Kidney (tissue), 14 donors: Measurements from ENCODE around the gene ZNF830. TPM values are rescaled to one million over a fixed set of nuclear protein-coding genes. Genes with fewer than 3 reads are reported as not detected.
"Not testable (repeated sequence)": the region's sequence is repeated elsewhere in the genome, so short reads cannot be mapped to it uniquely, and the experiment has no call there.

Source experiments
- DNase-seq, 5 donors: peaks; one replicate each; pipeline ENCODE4 v3.0.0-alpha.2; 2013 to 2020
- FAIRE-seq: peaks from 2 replicates; lab custom pipeline; 2012; peaks lifted over from hg19 to GRCh38; lab: Jason Lieb, UNC
- H3K27ac ChIP-seq, 2 donors: one replicate each; pipeline ENCODE4 v1.7.0; 2013; ENCODE audit warnings: low read depth in 2 of 2, low read length in 2 of 2, inconsistent platforms in 1 of 2
- H3K27me3 ChIP-seq: one replicate; pipeline ENCODE4 v1.7.1; 2013; ENCODE audit warnings: low read length, inconsistent platforms; ENCODE audit not compliant: control insufficient read depth, insufficient read depth
- H3K36me3 ChIP-seq, 3 donors: one replicate each; pipeline versions ENCODE4 v1.7.0 to v1.7.1; 2013; ENCODE audit warnings: low read length in 3 of 3, control low read depth in 1 of 3, inconsistent platforms in 1 of 3; ENCODE audit not compliant: insufficient read depth in 3 of 3, control insufficient read depth in 2 of 3
- H3K4me1 ChIP-seq, 3 donors: one replicate each; pipeline versions ENCODE4 v1.7.0 to v1.7.1; 2013; ENCODE audit warnings: low read length in 3 of 3, inconsistent platforms in 1 of 3, low read depth in 1 of 3; ENCODE audit not compliant: control insufficient read depth in 2 of 3, insufficient read depth in 2 of 3
- H3K4me3 ChIP-seq, 3 donors: one replicate each; pipeline versions ENCODE4 v1.7.0 to v1.8.1; 2013; ENCODE audit warnings: low read length in 3 of 3, control low read depth in 1 of 3, inconsistent platforms in 1 of 3
- H3K9ac ChIP-seq, 3 donors: one replicate each; pipeline versions ENCODE4 v1.7.0 to v1.7.1; 2013; ENCODE audit warnings: low read length in 3 of 3, control low read depth in 1 of 3, inconsistent platforms in 1 of 3
- H3K9me3 ChIP-seq, 3 donors: one replicate each; pipeline versions ENCODE4 v1.7.0 to v1.7.1; 2013; ENCODE audit warnings: low read length in 3 of 3, control low read depth in 1 of 3, inconsistent platforms in 1 of 3; ENCODE audit not compliant: control insufficient read depth in 2 of 3, insufficient read depth in 1 of 3
- CTCF ChIP-seq: IDR thresholded peaks from 3 replicates; pipeline ENCODE4 v1.5.1; 2012; ENCODE audit warnings: mild to moderate bottlenecking, moderate library complexity, borderline replicate concordance; ENCODE audit not compliant: insufficient read depth; ENCODE audit errors: extremely low read depth
- intact Hi-C: fragments of 100-400 bp; cut with DNase I; formaldehyde crosslinking; loops from one replicate; pipeline ENCODE4 v1.11.1; 2022
- polyA plus RNA-seq: library from polyadenylated mRNA; stranded (reverse); fragments of 350-450 nt; fragmentation: Illumina TruSeq; extraction: RNeasy Lipid Tissue Mini Kit (QIAGEN cat#74804); gene quantifications from one replicate; pipeline ENCODE4 v1.2.3, GENCODE V29; 2014; ENCODE audit warnings: low read depth, low replicate concordance; ENCODE audit not compliant: insufficient read depth
- total RNA-seq: library from RNA; stranded (reverse); fragmentation: NEBNext Ultra II Directional; extraction: Animal tissue kit (Norgen Biotek cat#: 25700); gene quantifications from one replicate; pipeline ENCODE4 v1.2.1, GENCODE V29; 2021
- donor health status: control.
- donor health status: control.
- donor health status: control.
- donor health status: control.
- donor health status: control.
- donor health status: DM: yes; HTN: yes; CAD: no.
- donor health status: Normal renal cell carcinoma (clear cell type).

ZNF830 gene
- total and polyA plus RNA-seq, 2 donors from 2014 or later: 10.0 to 16.8 TPM

DNA sequence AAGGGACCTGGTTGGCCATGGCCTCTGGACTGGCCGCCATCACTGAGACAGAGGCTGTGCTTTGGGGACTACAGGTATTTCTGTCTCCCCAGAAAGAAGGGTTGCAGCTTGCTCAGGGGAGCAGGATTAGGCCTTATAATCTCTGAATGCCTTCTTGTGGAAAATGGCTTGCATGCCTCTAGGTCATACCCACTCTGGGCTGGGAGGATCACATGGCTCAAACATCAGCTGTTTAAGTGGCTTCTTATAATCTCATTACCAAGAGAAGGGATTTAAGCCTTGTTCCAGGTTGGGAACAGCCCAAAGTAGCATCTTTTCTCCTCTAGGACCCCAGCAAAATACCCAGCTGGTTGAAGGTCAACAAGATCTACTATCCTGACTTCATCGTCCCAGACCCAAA, 38.1 kb downstream of the ZNF830 start:
- Histone ChIP-seq H3K9ac (no peak overlapping the region), H3K9me3 (no peaks in the 10 kb centered on the region), H3K4me1 (peaks cover 0 to 10% (median 9%) of the 10 kb centered on the region in 3 donors), H3K27me3 (no peaks in the 10 kb centered on the region), H3K36me3 (peaks cover 2 to 37% (median 12%) of the 10 kb centered on the region in 3 donors), H3K27ac (no peak overlapping the region), H3K4me3 (no peak overlapping the region)
- no peak for DNase-seq
- intact Hi-C loops: loop anchor here (10.0 kb wide), 1 partner anchor 115 kb away; the partner anchor contains the start of gene RAD51D
- FAIRE-seq: no peak
- no peak for TF ChIP-seq CTCF

- H3K27ac ChIP-seq, FAIRE-seq, H3K9me3 ChIP-seq, intact Hi-C loops, H3K4me1 ChIP-seq, H3K27me3 ChIP-seq, DNase-seq, H3K9ac ChIP-seq, H3K4me3 ChIP-seq: not testable (repeated sequence)
- H3K36me3 ChIP-seq: peaks cover 2 to 32% (median 13%) of the 10 kb centered on the region in 3 donors
These were observed 39.6 kb downstream of the ZNF830 start for GRCh38 chr17:35000965-35001364.

DNA sequence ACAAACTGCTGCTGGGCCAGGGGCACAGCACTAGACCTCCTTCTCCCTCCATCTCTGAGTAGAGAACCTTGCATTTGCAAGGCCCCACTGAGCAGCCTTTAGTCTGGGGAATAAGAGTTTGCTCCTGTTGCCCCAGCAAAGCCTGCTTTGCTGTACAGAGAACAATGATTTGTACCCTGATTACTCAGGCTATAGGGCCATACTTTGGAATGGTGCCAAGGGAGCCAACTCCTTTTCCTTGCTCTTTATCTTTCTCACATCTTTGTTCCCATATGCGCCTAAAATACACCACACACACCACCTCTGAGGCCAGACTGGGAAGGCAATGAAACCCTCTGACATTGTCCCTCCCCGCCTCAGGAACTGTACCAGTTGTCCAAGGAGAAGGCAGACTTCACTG, 40.2 kb downstream of the ZNF830 start:
- H3K36me3 ChIP-seq: peaks cover 2 to 26% (median 13%) of the 10 kb centered on the region in 3 donors
- H3K27ac ChIP-seq: no peak overlapping the region
- intact Hi-C loops: no loop called here

More for the DNA sequence above, 40.2 kb downstream of the ZNF830 start:
- FAIRE-seq: no peak
- H3K27me3 ChIP-seq: no peaks in the 10 kb centered on the region
- peaks cover 0 to 10% (median 9%) of the 10 kb centered on the region in 3 donors for H3K4me1 ChIP-seq
- no peak for DNase-seq
- H3K4me3 ChIP-seq: no peak overlapping the region
- TF ChIP-seq CTCF: no peak
- H3K9ac ChIP-seq: no peak overlapping the region
- H3K9me3 ChIP-seq: no peaks in the 10 kb centered on the region
